Fibroblast of villous mesenchyme (primary cell): ENCODE results near the gene GNAL. TPM values are rescaled to one million over a fixed set of nuclear protein-coding genes. Genes with fewer than 3 reads are reported as not detected.
A peak's percentile ranks its signal among the peaks of the same experiment; 100 is the strongest.
"Not testable (repeated sequence)": the region's sequence is repeated elsewhere in the genome, so short reads cannot be mapped to it uniquely, and the experiment has no call there.

Experiments
- DNase-seq: peaks from one replicate; pipeline ENCODE4 v3.0.0-alpha.2; 2010; ENCODE audit warnings: low read depth
- H3K4me3 ChIP-seq: 2 replicates; pipeline ENCODE4 v1.5.1; 2011; ENCODE audit warnings: low read depth, mild to moderate bottlenecking, low read length
- total RNA-seq: library from RNA; depleted of rRNA; stranded (reverse); fragments of >200 nt; gene quantifications from 2 replicates; pipeline ENCODE4 v1.2.3, GENCODE V29; 2012
- TF ChIP-seq, protein P1 (sequence below): IDR thresholded peaks from 2 replicates; pipeline ENCODE4 v1.5.1; 2012; ENCODE audit warnings: low read depth, mild to moderate bottlenecking, low read length; ENCODE audit not compliant: insufficient read depth

The GNAL gene
- total RNA-seq, 1 donor: under 0.01 TPM

DNA sequence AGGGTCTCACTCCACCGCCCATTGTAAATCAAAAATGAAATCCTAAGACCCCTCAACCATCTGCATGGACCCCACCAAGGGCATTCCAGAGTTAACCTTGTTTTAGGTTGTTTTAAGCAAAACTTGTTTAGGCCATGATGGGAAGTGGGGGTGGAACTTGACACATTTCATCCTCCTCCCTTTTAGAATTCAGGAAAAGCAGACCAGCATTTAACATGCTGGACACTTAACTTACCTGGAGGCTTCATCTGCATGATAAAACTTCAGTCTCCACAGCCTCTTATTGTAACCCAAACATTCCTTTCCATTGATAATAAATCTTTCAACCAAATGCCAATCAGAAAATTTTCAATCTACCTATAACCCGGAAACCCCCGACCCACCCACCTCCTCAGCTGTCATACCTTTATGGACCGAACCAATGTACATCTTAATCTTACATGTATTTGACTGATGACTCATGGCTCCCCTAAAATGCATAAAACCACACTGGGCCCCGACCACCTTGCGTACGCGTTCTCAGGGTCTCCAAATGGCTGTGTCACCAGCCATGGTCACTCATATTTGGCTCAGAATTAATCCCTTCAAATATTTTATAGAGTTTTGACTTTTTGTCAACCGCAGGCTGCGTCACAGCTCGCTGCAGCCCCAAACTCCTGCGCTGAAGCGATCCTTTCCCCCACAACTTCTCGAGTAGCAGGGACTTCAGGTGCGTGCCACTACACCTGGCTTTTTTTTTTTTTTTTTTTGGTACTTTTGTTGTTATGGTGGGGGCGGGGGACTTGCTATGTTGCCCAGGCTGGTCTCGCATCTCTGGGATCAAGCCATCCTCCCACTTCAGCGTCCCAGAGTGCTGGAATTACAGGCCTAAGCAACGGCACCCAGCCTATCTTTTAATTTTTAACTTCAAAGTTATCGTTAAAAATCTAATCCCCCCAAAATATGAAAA lies 218.1 kb downstream of the GNAL start:
- H3K4me3 ChIP-seq: peak overlapping the region; percentile 79
- TF ChIP-seq, protein P1, sequence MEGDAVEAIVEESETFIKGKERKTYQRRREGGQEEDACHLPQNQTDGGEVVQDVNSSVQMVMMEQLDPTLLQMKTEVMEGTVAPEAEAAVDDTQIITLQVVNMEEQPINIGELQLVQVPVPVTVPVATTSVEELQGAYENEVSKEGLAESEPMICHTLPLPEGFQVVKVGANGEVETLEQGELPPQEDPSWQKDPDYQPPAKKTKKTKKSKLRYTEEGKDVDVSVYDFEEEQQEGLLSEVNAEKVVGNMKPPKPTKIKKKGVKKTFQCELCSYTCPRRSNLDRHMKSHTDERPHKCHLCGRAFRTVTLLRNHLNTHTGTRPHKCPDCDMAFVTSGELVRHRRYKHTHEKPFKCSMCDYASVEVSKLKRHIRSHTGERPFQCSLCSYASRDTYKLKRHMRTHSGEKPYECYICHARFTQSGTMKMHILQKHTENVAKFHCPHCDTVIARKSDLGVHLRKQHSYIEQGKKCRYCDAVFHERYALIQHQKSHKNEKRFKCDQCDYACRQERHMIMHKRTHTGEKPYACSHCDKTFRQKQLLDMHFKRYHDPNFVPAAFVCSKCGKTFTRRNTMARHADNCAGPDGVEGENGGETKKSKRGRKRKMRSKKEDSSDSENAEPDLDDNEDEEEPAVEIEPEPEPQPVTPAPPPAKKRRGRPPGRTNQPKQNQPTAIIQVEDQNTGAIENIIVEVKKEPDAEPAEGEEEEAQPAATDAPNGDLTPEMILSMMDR: no peak
- DNase-seq: no peak

DNA sequence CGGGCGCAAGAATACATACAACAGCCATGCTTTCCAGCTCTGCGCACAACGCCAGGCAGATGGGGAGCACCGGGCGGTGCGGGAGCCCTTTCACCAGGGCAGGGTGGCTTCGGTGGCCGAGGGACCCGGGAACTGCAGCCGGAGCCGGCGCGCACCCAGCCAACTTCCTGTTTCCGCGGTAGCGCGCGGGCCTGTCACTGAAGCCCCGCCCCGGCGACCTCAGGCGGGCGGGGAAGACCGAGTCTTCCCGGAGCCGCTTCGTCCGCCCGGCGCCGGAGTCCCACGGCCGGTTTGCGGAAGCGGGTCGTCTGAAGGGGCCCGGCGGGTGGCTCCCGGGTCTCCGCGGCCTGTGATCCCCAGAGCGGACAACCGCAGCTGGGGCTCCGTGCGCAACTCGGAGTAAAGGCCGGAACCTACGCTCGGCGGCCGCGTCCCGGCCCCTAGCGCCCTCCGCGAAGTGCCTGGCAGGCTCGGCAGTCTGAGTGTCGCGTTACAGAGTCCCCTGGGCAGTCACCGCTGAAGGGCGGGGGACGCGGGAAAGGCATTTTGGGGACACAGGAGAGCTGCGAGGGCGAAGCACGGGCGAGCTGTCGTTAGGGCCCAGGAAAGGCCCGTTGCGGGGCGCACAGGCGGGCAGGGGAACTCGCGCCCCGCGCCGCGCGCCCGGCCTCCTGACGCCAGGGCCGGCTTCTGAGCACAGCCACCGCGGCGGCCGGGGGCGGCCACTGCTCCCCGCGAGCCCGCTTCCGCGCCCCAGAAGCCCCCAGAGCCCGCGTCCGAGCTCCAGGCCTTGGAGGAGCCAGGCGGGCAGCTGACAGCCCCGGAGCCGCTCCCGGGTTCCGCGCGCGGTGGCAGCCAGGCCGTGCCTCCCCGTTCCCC lies 219.4 kb downstream of the GNAL start, which contains the start of gene MPPE1:
TSS of gene MPPE1 (minus strand) at position 136 of the 879 bp plus-strand sequence. CDS start 11,053 bp downstream, outside the sequence.
- peak within 1 kb of the TSS; percentile 79 for H3K4me3 ChIP-seq
- TF ChIP-seq, protein P1: no peak
- DNase-seq: peak; percentile 87

DNA sequence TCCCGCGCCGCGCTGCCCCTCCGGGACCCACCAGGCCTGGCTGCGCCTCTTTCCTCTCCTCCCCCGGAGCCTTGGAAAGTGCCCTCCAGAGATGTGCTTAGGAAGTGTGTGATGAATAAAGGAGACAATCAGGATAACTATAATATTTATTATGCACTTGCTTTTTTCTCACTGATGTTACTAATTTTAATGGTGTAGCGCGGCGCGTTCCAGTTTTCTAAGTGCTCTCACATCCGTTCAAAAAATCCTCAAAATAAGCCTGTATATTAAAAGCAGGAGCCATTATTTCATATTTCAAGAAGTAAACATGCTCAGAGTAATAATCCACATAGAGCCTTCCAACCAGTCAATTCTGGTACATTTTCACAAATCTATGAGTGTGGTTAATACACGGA lies 220.0 kb downstream of the GNAL start:
- no peak for DNase-seq
- TF ChIP-seq, protein P1: no peak
- H3K4me3 ChIP-seq: peak overlapping the region; percentile 79

DNA sequence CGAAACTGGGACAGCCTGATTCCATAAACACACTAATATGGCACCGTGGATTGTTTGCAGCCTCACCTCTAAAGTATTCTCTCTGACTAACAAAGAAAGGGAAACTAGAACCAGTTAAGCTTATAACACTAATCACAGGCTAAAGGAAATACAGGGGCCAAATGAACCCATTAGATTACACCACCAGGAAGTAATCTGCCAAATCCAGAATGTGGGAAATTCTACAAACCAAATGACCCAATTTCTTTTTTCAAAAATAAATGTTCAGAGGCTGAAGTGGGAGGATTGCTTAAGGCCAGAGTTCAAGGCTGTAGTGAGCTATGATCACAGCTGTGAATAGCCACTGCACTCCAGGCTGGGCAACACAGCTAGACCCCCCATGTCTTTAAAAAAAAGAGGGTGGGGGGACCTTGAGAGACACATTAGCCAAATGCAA lies 220.5 kb downstream of the GNAL start:
- DNase-seq: peak; percentile 45
- H3K4me3 ChIP-seq: no peak overlapping the region
- TF ChIP-seq, protein P1: no peak

DNA sequence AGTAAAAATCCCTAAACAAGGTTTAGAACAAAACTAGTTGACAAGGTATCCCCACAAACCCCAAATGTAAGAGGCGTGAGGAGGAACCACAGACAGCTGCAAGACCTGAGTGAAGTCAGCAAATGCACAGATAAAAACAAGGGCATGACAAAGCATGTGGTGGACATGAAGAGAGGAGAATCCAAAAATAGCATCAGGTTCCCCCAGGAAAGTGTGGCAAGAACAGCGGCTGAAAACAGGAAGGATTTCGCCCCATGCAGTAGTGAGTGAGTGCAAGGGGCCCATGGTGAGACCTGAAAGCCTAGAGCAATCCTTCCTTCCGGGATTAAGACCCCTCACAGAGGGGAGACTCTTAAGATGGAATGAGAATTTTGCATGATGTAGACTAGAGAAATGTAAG lies 227.8 kb downstream of the GNAL start:
- DNase-seq, H3K4me3 ChIP-seq: not testable (repeated sequence)

DNA sequence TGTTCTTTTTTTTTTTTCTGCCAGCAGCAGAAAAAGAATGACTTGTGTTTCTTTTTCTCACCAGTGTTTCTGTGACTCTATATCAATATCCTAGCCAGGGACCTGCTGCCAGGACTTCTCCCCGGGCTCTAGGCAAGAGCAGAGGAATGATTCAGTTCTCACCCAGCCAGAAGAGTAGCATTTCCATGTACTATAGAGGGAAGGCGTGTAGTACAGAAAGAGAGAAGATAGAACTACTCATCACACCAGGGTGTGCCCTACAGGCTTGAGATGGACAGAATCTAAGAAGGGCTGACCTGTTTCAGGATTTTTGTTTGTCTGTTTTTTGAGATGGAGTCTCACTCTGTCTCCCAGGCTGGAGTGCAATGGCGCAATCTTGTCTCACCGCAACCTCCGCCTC lies 230.5 kb downstream of the GNAL start:
- not testable (repeated sequence) for DNase-seq, H3K4me3 ChIP-seq

DNA sequence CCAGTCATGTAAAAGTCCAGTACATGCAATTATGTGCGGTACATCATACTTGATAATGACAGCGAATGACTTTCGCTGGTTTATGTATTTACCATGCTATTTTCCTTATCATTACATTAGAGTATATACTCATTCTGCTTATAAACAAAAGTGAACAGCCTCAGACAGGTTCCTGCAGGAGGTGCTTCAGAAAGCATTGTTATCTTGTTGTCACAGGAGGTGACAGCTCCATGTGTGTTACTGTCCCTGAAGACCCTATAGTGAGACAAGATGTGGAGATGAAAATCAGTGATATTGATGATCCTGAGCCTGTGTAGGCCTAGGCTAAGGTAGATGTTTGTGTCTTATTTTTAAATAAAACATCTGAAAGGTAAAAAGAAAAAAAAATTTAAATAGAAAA lies 234.4 kb downstream of the GNAL start:
- TF ChIP-seq, protein P1: no peak
- no peak overlapping the region for H3K4me3 ChIP-seq
- DNase-seq: no peak
